ENCODE data around the gene LAMA3.
"Not testable (repeated sequence)": the region's sequence is repeated elsewhere in the genome, so short reads cannot be mapped to it uniquely, and the experiment has no call there.

The LAMA3 gene

GRCh38 chr18:23706971-23707640 is 17.9 kb downstream of the LAMA3 start:
- Histone ChIP-seq H3K4me3 (ENCODE audit: low read length in 2 of 2) (no peak overlapping the region), H3K9ac (ENCODE audit: low read length in 2 of 2) (no peak overlapping the region), H3K27ac (ENCODE audit: low read length) (no peak overlapping the region), H3K36me3 (ENCODE audit: control insufficient read depth in 2 of 2, insufficient read depth in 2 of 2, low read length in 2 of 2) (no peaks in the 10 kb centered on the region), H3K4me1 (ENCODE audit: control insufficient read depth, insufficient read depth, low read length) (no peaks in the 10 kb centered on the region), H3K9me3 (ENCODE audit: control insufficient read depth in 2 of 2, low read length in 2 of 2) (peaks cover 3 to 5% of the 10 kb centered on the region in 2 donors), H3K27me3 (ENCODE audit: control insufficient read depth in 1 of 2, insufficient read depth in 2 of 2, low read length in 2 of 2) (no peaks in the 10 kb centered on the region)

- peaks cover 3 to 5% of the 10 kb centered on the region in 2 donors for H3K9me3 ChIP-seq (ENCODE audit: control insufficient read depth in 2 of 2, low read length in 2 of 2)
- no peaks in the 10 kb centered on the region for H3K4me1 ChIP-seq (ENCODE audit: control insufficient read depth, insufficient read depth, low read length)
- H3K9ac ChIP-seq (ENCODE audit: low read length in 2 of 2): no peak overlapping the region
- no peak overlapping the region for H3K4me3 ChIP-seq (ENCODE audit: low read length in 2 of 2)
- no peak overlapping the region for H3K27ac ChIP-seq (ENCODE audit: low read length)
- H3K36me3 ChIP-seq (ENCODE audit: control insufficient read depth in 2 of 2, insufficient read depth in 2 of 2, low read length in 2 of 2): no peaks in the 10 kb centered on the region
- H3K27me3 ChIP-seq (ENCODE audit: control insufficient read depth in 1 of 2, insufficient read depth in 2 of 2, low read length in 2 of 2): no peaks in the 10 kb centered on the region
These were observed 20.8 kb downstream of the LAMA3 start for GRCh38 chr18:23710068-23710527.

- H3K9ac ChIP-seq (ENCODE audit: low read length in 2 of 2): no peak overlapping the region
- H3K27ac ChIP-seq (ENCODE audit: low read length): no peak overlapping the region
- no peaks in the 10 kb centered on the region for H3K27me3 ChIP-seq (ENCODE audit: control insufficient read depth in 1 of 2, insufficient read depth in 2 of 2, low read length in 2 of 2)
These were observed 21.7 kb downstream of the LAMA3 start for GRCh38 chr18:23710946-23711345.

GRCh38 chr18:23711426-23711825 is 22.2 kb downstream of the LAMA3 start:
- Histone ChIP-seq H3K27me3 (ENCODE audit: control insufficient read depth in 1 of 2, insufficient read depth in 2 of 2, low read length in 2 of 2) (no peaks in the 10 kb centered on the region), H3K9ac (ENCODE audit: low read length in 2 of 2) (no peak overlapping the region), H3K9me3 (ENCODE audit: control insufficient read depth in 2 of 2, low read length in 2 of 2) (peaks cover 3 to 5% of the 10 kb centered on the region in 2 donors), H3K36me3 (ENCODE audit: control insufficient read depth in 2 of 2, insufficient read depth in 2 of 2, low read length in 2 of 2) (no peaks in the 10 kb centered on the region), H3K4me3 (ENCODE audit: low read length in 2 of 2) (no peak overlapping the region), H3K4me1 (ENCODE audit: control insufficient read depth, insufficient read depth, low read length) (no peaks in the 10 kb centered on the region), H3K27ac (ENCODE audit: low read length) (no peak overlapping the region)

More at GRCh38 chr18:23710946-23711345, 21.7 kb downstream of the LAMA3 start:
- H3K36me3 ChIP-seq (ENCODE audit: control insufficient read depth in 2 of 2, insufficient read depth in 2 of 2, low read length in 2 of 2): no peaks in the 10 kb centered on the region
- H3K4me3 ChIP-seq (ENCODE audit: low read length in 2 of 2): no peak overlapping the region
- no peaks in the 10 kb centered on the region for H3K4me1 ChIP-seq (ENCODE audit: control insufficient read depth, insufficient read depth, low read length)
- peaks cover 3 to 5% of the 10 kb centered on the region in 2 donors for H3K9me3 ChIP-seq (ENCODE audit: control insufficient read depth in 2 of 2, low read length in 2 of 2)

GRCh38 chr18:23712445-23712844 is 23.2 kb downstream of the LAMA3 start:
- H3K36me3 ChIP-seq (ENCODE audit: control insufficient read depth in 2 of 2, insufficient read depth in 2 of 2, low read length in 2 of 2): no peaks in the 10 kb centered on the region
- no peaks in the 10 kb centered on the region for H3K4me1 ChIP-seq (ENCODE audit: control insufficient read depth, insufficient read depth, low read length)
- no peak overlapping the region for H3K9ac ChIP-seq (ENCODE audit: low read length in 2 of 2)

GRCh38 chr18:23714576-23714975 is 25.3 kb downstream of the LAMA3 start:
- H3K36me3 ChIP-seq (ENCODE audit: control insufficient read depth in 2 of 2, insufficient read depth in 2 of 2, low read length in 2 of 2): no peaks in the 10 kb centered on the region

More at GRCh38 chr18:23712445-23712844, 23.2 kb downstream of the LAMA3 start:
- Histone ChIP-seq H3K27ac (ENCODE audit: low read length) (no peak overlapping the region), H3K27me3 (ENCODE audit: control insufficient read depth in 1 of 2, insufficient read depth in 2 of 2, low read length in 2 of 2) (no peaks in the 10 kb centered on the region), H3K9me3 (ENCODE audit: control insufficient read depth in 2 of 2, low read length in 2 of 2) (no peaks in the 10 kb centered on the region), H3K4me3 (ENCODE audit: low read length in 2 of 2) (no peak overlapping the region)

GRCh38 chr18:23716079-23716478 is 26.8 kb downstream of the LAMA3 start:
- H3K9ac ChIP-seq (ENCODE audit: low read length in 2 of 2): not testable (repeated sequence)

More at GRCh38 chr18:23714576-23714975, 25.3 kb downstream of the LAMA3 start:
- H3K9me3 ChIP-seq (ENCODE audit: control insufficient read depth in 2 of 2, low read length in 2 of 2): no peaks in the 10 kb centered on the region
- H3K27ac ChIP-seq (ENCODE audit: low read length): no peak overlapping the region
- no peak overlapping the region for H3K9ac ChIP-seq (ENCODE audit: low read length in 2 of 2)
- no peaks in the 10 kb centered on the region for H3K27me3 ChIP-seq (ENCODE audit: control insufficient read depth in 1 of 2, insufficient read depth in 2 of 2, low read length in 2 of 2)
- H3K4me1 ChIP-seq (ENCODE audit: control insufficient read depth, insufficient read depth, low read length): no peaks in the 10 kb centered on the region
- H3K4me3 ChIP-seq (ENCODE audit: low read length in 2 of 2): no peak overlapping the region

GRCh38 chr18:23716516-23716915 is 27.3 kb downstream of the LAMA3 start:
- no peaks in the 10 kb centered on the region for H3K9me3 ChIP-seq (ENCODE audit: control insufficient read depth in 2 of 2, low read length in 2 of 2)
- no peak overlapping the region for H3K27ac ChIP-seq (ENCODE audit: low read length)
- no peaks in the 10 kb centered on the region for H3K36me3 ChIP-seq (ENCODE audit: control insufficient read depth in 2 of 2, insufficient read depth in 2 of 2, low read length in 2 of 2)
- H3K4me1 ChIP-seq (ENCODE audit: control insufficient read depth, insufficient read depth, low read length): no peaks in the 10 kb centered on the region
- H3K4me3 ChIP-seq (ENCODE audit: low read length in 2 of 2): no peak overlapping the region
- H3K27me3 ChIP-seq (ENCODE audit: control insufficient read depth in 1 of 2, insufficient read depth in 2 of 2, low read length in 2 of 2): no peaks in the 10 kb centered on the region
- H3K9ac ChIP-seq (ENCODE audit: low read length in 2 of 2): no peak overlapping the region

More at GRCh38 chr18:23716079-23716478, 26.8 kb downstream of the LAMA3 start:
- H3K4me3 ChIP-seq (ENCODE audit: low read length in 2 of 2); H3K27ac ChIP-seq (ENCODE audit: low read length); H3K4me1 ChIP-seq (ENCODE audit: control insufficient read depth, insufficient read depth, low read length); H3K9me3 ChIP-seq (ENCODE audit: control insufficient read depth in 2 of 2, low read length in 2 of 2); H3K27me3 ChIP-seq (ENCODE audit: control insufficient read depth in 1 of 2, insufficient read depth in 2 of 2, low read length in 2 of 2); H3K36me3 ChIP-seq (ENCODE audit: control insufficient read depth in 2 of 2, insufficient read depth in 2 of 2, low read length in 2 of 2): not testable (repeated sequence)

- H3K27me3 ChIP-seq (ENCODE audit: control insufficient read depth in 1 of 2, insufficient read depth in 2 of 2, low read length in 2 of 2): no peaks in the 10 kb centered on the region
- no peak overlapping the region for H3K27ac ChIP-seq (ENCODE audit: low read length)
- H3K4me1 ChIP-seq (ENCODE audit: control insufficient read depth, insufficient read depth, low read length): no peaks in the 10 kb centered on the region
- no peak overlapping the region for H3K4me3 ChIP-seq (ENCODE audit: low read length in 2 of 2)
- H3K36me3 ChIP-seq (ENCODE audit: control insufficient read depth in 2 of 2, insufficient read depth in 2 of 2, low read length in 2 of 2): no peaks in the 10 kb centered on the region
- H3K9me3 ChIP-seq (ENCODE audit: control insufficient read depth in 2 of 2, low read length in 2 of 2): no peaks in the 10 kb centered on the region
- H3K9ac ChIP-seq (ENCODE audit: low read length in 2 of 2): no peak overlapping the region
These were observed 27.7 kb downstream of the LAMA3 start for GRCh38 chr18:23716966-23717365.

GRCh38 chr18:23718243-23718720 is 29.0 kb downstream of the LAMA3 start:
- Histone ChIP-seq H3K9me3 (ENCODE audit: control insufficient read depth in 2 of 2, low read length in 2 of 2) (no peaks in the 10 kb centered on the region), H3K4me3 (ENCODE audit: low read length in 2 of 2) (no peak overlapping the region), H3K27me3 (ENCODE audit: control insufficient read depth in 1 of 2, insufficient read depth in 2 of 2, low read length in 2 of 2) (no peaks in the 10 kb centered on the region), H3K4me1 (ENCODE audit: control insufficient read depth, insufficient read depth, low read length) (no peaks in the 10 kb centered on the region), H3K27ac (ENCODE audit: low read length) (no peak overlapping the region), H3K9ac (ENCODE audit: low read length in 2 of 2) (no peak overlapping the region), H3K36me3 (ENCODE audit: control insufficient read depth in 2 of 2, insufficient read depth in 2 of 2, low read length in 2 of 2) (no peaks in the 10 kb centered on the region)

- Histone ChIP-seq H3K4me1 (ENCODE audit: control insufficient read depth, insufficient read depth, low read length) (no peaks in the 10 kb centered on the region), H3K36me3 (ENCODE audit: control insufficient read depth in 2 of 2, insufficient read depth in 2 of 2, low read length in 2 of 2) (no peaks in the 10 kb centered on the region), H3K9ac (ENCODE audit: low read length in 2 of 2) (no peak overlapping the region), H3K27ac (ENCODE audit: low read length) (no peak overlapping the region), H3K4me3 (ENCODE audit: low read length in 2 of 2) (no peak overlapping the region), H3K27me3 (ENCODE audit: control insufficient read depth in 1 of 2, insufficient read depth in 2 of 2, low read length in 2 of 2) (no peaks in the 10 kb centered on the region), H3K9me3 (ENCODE audit: control insufficient read depth in 2 of 2, low read length in 2 of 2) (no peaks in the 10 kb centered on the region)
These were observed 29.5 kb downstream of the LAMA3 start for GRCh38 chr18:23718731-23719130.
